A549 (cell line): Measurements from ENCODE around the gene NNMT.

ENCODE experiments used
- CEBPB ChIP-seq, 2 experiments: fragments of >200 bp in 1 of 2; sonication (Bioruptor Twin) in 1 of 2; formaldehyde crosslinking in 1 of 2; IDR thresholded peaks; 2 replicates each; pipeline ENCODE4 v1.6.1; 2012 to 2016
- EP300 ChIP-seq, 2 experiments: fragments of >200 bp; sonication (Bioruptor Twin); formaldehyde crosslinking; IDR thresholded peaks; 2 replicates in 1 of 2; 3 replicates in 1 of 2; pipeline ENCODE4 v1.6.1; 2016 to 2017
- ESRRA ChIP-seq: fragments of 150-350 bp; IDR thresholded peaks from 2 replicates; pipeline ENCODE4 v1.6.1; 2014; ENCODE audit warnings: mild to moderate bottlenecking, low read length, borderline replicate concordance
- KDM1A ChIP-seq: fragments of 200-600 bp; sonication (generic); IDR thresholded peaks from 2 replicates; pipeline ENCODE4 v1.6.1; 2016; ENCODE audit warnings: low read depth, mild to moderate bottlenecking
- POLR2A ChIP-seq: IDR thresholded peaks from 2 replicates; pipeline ENCODE4 v1.6.1; 2012; ENCODE audit warnings: mild to moderate bottlenecking, low read length
- TF ChIP-seq, protein P1 (sequence below): fragments of >200 bp; sonication (Bioruptor Twin); formaldehyde crosslinking; IDR thresholded peaks from 3 replicates; pipeline ENCODE4 v1.5.1; 2016

DNA sequence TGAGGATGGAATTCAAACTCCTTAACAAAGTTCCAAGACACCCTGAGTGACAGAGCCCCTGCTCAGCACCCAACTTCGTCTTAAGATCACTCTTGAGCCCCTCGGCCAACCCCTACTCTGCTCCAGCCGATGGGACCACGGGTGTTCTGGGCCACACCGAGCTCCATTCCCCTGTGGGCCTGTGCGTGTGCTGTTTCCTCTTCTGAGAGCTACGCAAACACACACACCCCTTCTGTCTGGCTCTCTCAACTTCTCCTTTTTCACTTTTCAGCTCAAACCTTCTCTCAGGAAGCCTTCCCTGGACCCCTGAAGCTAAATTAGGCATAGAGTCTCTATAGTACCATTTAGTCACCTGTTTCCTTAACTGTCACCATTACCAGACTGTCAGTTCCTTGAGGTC lies 37.5 kb upstream of the NNMT start:
- TF ChIP-seq KDM1A (no peak), CEBPB (IDR thresholded peaks at IDR 0.05) (no peak), ESRRA (no peak), POLR2A (no peak), EP300 (IDR thresholded peaks at IDR 0.05) (no peak)
- TF ChIP-seq, protein P1, sequence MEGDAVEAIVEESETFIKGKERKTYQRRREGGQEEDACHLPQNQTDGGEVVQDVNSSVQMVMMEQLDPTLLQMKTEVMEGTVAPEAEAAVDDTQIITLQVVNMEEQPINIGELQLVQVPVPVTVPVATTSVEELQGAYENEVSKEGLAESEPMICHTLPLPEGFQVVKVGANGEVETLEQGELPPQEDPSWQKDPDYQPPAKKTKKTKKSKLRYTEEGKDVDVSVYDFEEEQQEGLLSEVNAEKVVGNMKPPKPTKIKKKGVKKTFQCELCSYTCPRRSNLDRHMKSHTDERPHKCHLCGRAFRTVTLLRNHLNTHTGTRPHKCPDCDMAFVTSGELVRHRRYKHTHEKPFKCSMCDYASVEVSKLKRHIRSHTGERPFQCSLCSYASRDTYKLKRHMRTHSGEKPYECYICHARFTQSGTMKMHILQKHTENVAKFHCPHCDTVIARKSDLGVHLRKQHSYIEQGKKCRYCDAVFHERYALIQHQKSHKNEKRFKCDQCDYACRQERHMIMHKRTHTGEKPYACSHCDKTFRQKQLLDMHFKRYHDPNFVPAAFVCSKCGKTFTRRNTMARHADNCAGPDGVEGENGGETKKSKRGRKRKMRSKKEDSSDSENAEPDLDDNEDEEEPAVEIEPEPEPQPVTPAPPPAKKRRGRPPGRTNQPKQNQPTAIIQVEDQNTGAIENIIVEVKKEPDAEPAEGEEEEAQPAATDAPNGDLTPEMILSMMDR, result no peak
